H9 (cell line): ENCODE results near the gene ZCWPW1. TPM values are rescaled to one million over a fixed set of nuclear protein-coding genes. Genes with fewer than 3 reads are reported as not detected.

ENCODE experiments used
- DNase-seq: peaks from one replicate; pipeline ENCODE4 v3.0.0-alpha.2; 2017
- H2AFZ ChIP-seq: one replicate; pipeline ENCODE4 v1.6.1; 2013; ENCODE audit warnings: mild to moderate bottlenecking, low read length, control low read depth, moderate library complexity
- H2AK5ac ChIP-seq: 2 replicates; pipeline ENCODE4 v1.6.1; 2013; ENCODE audit warnings: low read length, control low read depth, mixed read lengths; ENCODE audit not compliant: insufficient read length
- H2BK120ac ChIP-seq: one replicate; pipeline ENCODE4 v1.6.1; 2013; ENCODE audit warnings: low read depth, mild to moderate bottlenecking, low read length, control low read depth, inconsistent platforms; ENCODE audit not compliant: poor library complexity, severe bottlenecking
- H2BK12ac ChIP-seq: 2 replicates; pipeline ENCODE4 v1.6.1; 2013; ENCODE audit warnings: low read length, control low read depth, mixed read lengths, low read depth; ENCODE audit not compliant: insufficient read length
- H2BK15ac ChIP-seq: 2 replicates; pipeline ENCODE4 v1.6.1; 2013; ENCODE audit warnings: low read depth, low read length, control low read depth
- H2BK20ac ChIP-seq: one replicate; pipeline ENCODE4 v1.6.1; 2013; ENCODE audit warnings: low read depth, mild to moderate bottlenecking, low read length, control low read depth, inconsistent platforms; ENCODE audit not compliant: poor library complexity, severe bottlenecking
- H2BK5ac ChIP-seq: 2 replicates; pipeline ENCODE4 v1.6.1; 2013; ENCODE audit warnings: low read length, control low read depth, mixed read lengths; ENCODE audit not compliant: insufficient read length
- H3K14ac ChIP-seq: 2 replicates; pipeline ENCODE4 v1.6.1; 2013; ENCODE audit warnings: low read length, control low read depth; ENCODE audit not compliant: insufficient read depth
- H3K18ac ChIP-seq: 2 replicates; pipeline ENCODE4 v1.6.1; 2013; ENCODE audit warnings: low read depth, mild to moderate bottlenecking, mixed read lengths, low read length, control low read depth; ENCODE audit not compliant: insufficient read length
- H3K23ac ChIP-seq: 2 replicates; pipeline ENCODE4 v1.6.1; 2013; ENCODE audit warnings: low read length, control low read depth, mixed read lengths, low read depth; ENCODE audit not compliant: insufficient read length
- H3K23me2 ChIP-seq: 2 replicates; pipeline ENCODE4 v1.6.1; 2013; ENCODE audit warnings: low read depth, mild to moderate bottlenecking, mixed read lengths, low read length, control low read depth; ENCODE audit not compliant: insufficient read length, poor library complexity, severe bottlenecking
- H3K27ac ChIP-seq: 2 replicates; pipeline ENCODE4 v1.5.1; 2013; ENCODE audit warnings: low read length, control low read depth, mixed read lengths, low read depth; ENCODE audit not compliant: insufficient read length
- H3K27me3 ChIP-seq: 2 replicates; pipeline ENCODE4 v1.6.1; 2013; ENCODE audit warnings: low read length, control low read depth, inconsistent platforms; ENCODE audit not compliant: insufficient read depth
- H3K4ac ChIP-seq: 2 replicates; pipeline ENCODE4 v1.6.1; 2013; ENCODE audit warnings: low read depth, mild to moderate bottlenecking, control low read depth, inconsistent platforms, low read length, moderate library complexity
- H3K4me1 ChIP-seq: 2 replicates; pipeline ENCODE4 v1.6.1; 2013; ENCODE audit warnings: low read length, control low read depth, inconsistent platforms; ENCODE audit not compliant: insufficient read depth
- H3K4me2 ChIP-seq: 2 replicates; pipeline ENCODE4 v1.6.1; 2013; ENCODE audit warnings: low read length, control low read depth, mixed read lengths; ENCODE audit not compliant: insufficient read length, insufficient read depth
- H3K56ac ChIP-seq: 2 replicates; pipeline ENCODE4 v1.6.1; 2013; ENCODE audit warnings: low read depth, mild to moderate bottlenecking, mixed read lengths, low read length, control low read depth; ENCODE audit not compliant: insufficient read length
- H3K79me1 ChIP-seq: 2 replicates; pipeline ENCODE4 v1.6.1; 2013; ENCODE audit warnings: low read depth, mild to moderate bottlenecking, moderate library complexity, low read length, control low read depth, inconsistent platforms; ENCODE audit not compliant: insufficient read depth, poor library complexity, severe bottlenecking
- H3K79me2 ChIP-seq: 2 replicates; pipeline ENCODE4 v1.6.1; 2013; ENCODE audit warnings: low read length, control low read depth, inconsistent platforms; ENCODE audit not compliant: insufficient read depth
- H3K9ac ChIP-seq: 2 replicates; pipeline ENCODE4 v1.6.1; 2013; ENCODE audit warnings: low read length, control low read depth, mixed read lengths; ENCODE audit not compliant: insufficient read length; ENCODE audit errors: extremely low read depth
- H3K9me3 ChIP-seq: one replicate; pipeline ENCODE4 v1.6.1; 2013; ENCODE audit warnings: low read depth, low read length, inconsistent platforms; ENCODE audit not compliant: control insufficient read depth
- H3T11ph ChIP-seq: one replicate; pipeline ENCODE4 v1.6.1; 2013; ENCODE audit warnings: mild to moderate bottlenecking, low read length, control low read depth, inconsistent platforms
- H4K20me1 ChIP-seq: one replicate; pipeline ENCODE4 v1.6.1; 2013; ENCODE audit not compliant: control insufficient read depth, insufficient read length, insufficient read depth
- H4K5ac ChIP-seq: 2 replicates; pipeline ENCODE4 v1.6.1; 2013; ENCODE audit warnings: low read depth, mild to moderate bottlenecking, mixed read lengths, low read length, control low read depth; ENCODE audit not compliant: insufficient read length
- H4K8ac ChIP-seq: replicated peaks from 2 replicates; pipeline ENCODE4 v1.6.1; 2013; ENCODE audit warnings: low read length, control low read depth, mixed read lengths, low read depth; ENCODE audit not compliant: insufficient read length
- H4K91ac ChIP-seq: 2 replicates; pipeline ENCODE4 v1.6.1; 2013; ENCODE audit warnings: low read depth, mild to moderate bottlenecking, moderate library complexity, mixed read lengths, low read length, control low read depth; ENCODE audit not compliant: insufficient read length
- H3K27ac Mint-ChIP-seq, 3 experiments: 2 replicates in 2 of 3; 3 replicates in 1 of 3; pipeline ENCODE4 v1.8.0; 2020 to 2021; ENCODE audit warnings: mixed read lengths in 3 of 3, mild to moderate bottlenecking in 1 of 3, moderate library complexity in 1 of 3
- H3K27me3 Mint-ChIP-seq: 2 replicates; pipeline ENCODE4 v1.8.0; 2021; ENCODE audit warnings: low read depth, mild to moderate bottlenecking, moderate library complexity, mixed read lengths
- H3K36me3 Mint-ChIP-seq, 3 experiments: 2 replicates in 2 of 3; 3 replicates in 1 of 3; pipeline ENCODE4 v1.8.0; 2020 to 2021; ENCODE audit warnings: low read depth in 3 of 3, mixed read lengths in 3 of 3; ENCODE audit not compliant: insufficient read depth in 1 of 3
- H3K4me1 Mint-ChIP-seq, 2 experiments: 2 replicates each; pipeline ENCODE4 v1.8.0; 2020; ENCODE audit warnings: mixed read lengths in 2 of 2
- H3K4me3 Mint-ChIP-seq, 2 experiments: 2 replicates in 1 of 2; 3 replicates in 1 of 2; pipeline ENCODE4 v1.8.0; 2020 to 2021; ENCODE audit warnings: mild to moderate bottlenecking in 2 of 2, mixed read lengths in 2 of 2, moderate library complexity in 1 of 2
- H3K9me3 Mint-ChIP-seq, 2 experiments: 2 replicates in 1 of 2; 3 replicates in 1 of 2; pipeline ENCODE4 v1.8.0; 2020; ENCODE audit warnings: mild to moderate bottlenecking in 2 of 2, mixed read lengths in 2 of 2, moderate library complexity in 1 of 2
- whole genome bisulfite sequencing: extraction: QIAGEN DNeasy Blood & Tissue Kit; methylation state at CpG from one replicate; pipeline ENCODE4 v1.1.7; 2013; ENCODE audit warnings: missing lambda C conversion rate, low lambda C conversion rate, mixed read lengths; ENCODE audit not compliant: insufficient read length; ENCODE audit errors: extremely low coverage; 5-methylcytosine and 5-hydroxymethylcytosine counted together
- total RNA-seq: library from RNA; stranded (reverse); gene quantifications from 2 replicates; pipeline ENCODE4 v1.2.1, GENCODE V29; 2021
- TF ChIP-seq, protein P1 (sequence below): fragments of 200-600 bp; sonication (generic); conservative IDR thresholded peaks from 3 replicates; pipeline ENCODE4 v1.8.0; 2021; ENCODE audit warnings: antibody characterized with exemption, mild to moderate bottlenecking

ZCWPW1 gene
- total RNA-seq, 1 experiment from 2014 or later = 1.1 TPM

- H3K79me1 ChIP-seq = no peaks in the 10 kb centered on the region
- peak overlapping the region; percentile 65 for H3K14ac ChIP-seq
- H3K4me1 Mint-ChIP-seq = peaks cover 6 to 12% of the 10 kb centered on the region in 2 experiments
- H4K20me1 ChIP-seq = no peaks in the 10 kb centered on the region
- H4K91ac ChIP-seq = no peak overlapping the region
- no peak overlapping the region for H3K23ac ChIP-seq
- no peak overlapping the region for H3K4ac ChIP-seq
- no peaks in the 10 kb centered on the region for H3K9me3 Mint-ChIP-seq
- H2BK15ac ChIP-seq = no peak overlapping the region
- H3K9me3 ChIP-seq = no peaks in the 10 kb centered on the region
- no peak overlapping the region for H2BK120ac ChIP-seq
- WGBS = no CpG with 5 or more reads among the region's 14 CpGs
- no peaks in the 10 kb centered on the region for H3K79me2 ChIP-seq
- no peak overlapping the region for H3T11ph ChIP-seq
- H3K27ac ChIP-seq = no peak overlapping the region
- TF ChIP-seq, protein P1, sequence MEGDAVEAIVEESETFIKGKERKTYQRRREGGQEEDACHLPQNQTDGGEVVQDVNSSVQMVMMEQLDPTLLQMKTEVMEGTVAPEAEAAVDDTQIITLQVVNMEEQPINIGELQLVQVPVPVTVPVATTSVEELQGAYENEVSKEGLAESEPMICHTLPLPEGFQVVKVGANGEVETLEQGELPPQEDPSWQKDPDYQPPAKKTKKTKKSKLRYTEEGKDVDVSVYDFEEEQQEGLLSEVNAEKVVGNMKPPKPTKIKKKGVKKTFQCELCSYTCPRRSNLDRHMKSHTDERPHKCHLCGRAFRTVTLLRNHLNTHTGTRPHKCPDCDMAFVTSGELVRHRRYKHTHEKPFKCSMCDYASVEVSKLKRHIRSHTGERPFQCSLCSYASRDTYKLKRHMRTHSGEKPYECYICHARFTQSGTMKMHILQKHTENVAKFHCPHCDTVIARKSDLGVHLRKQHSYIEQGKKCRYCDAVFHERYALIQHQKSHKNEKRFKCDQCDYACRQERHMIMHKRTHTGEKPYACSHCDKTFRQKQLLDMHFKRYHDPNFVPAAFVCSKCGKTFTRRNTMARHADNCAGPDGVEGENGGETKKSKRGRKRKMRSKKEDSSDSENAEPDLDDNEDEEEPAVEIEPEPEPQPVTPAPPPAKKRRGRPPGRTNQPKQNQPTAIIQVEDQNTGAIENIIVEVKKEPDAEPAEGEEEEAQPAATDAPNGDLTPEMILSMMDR = no peak
- H2AK5ac ChIP-seq = no peak overlapping the region
- no peak overlapping the region for H3K56ac ChIP-seq
- no peak overlapping the region for H3K9ac ChIP-seq
- no peaks in the 10 kb centered on the region for H3K23me2 ChIP-seq
- DNase-seq = peak; percentile 41
- H2BK5ac ChIP-seq = no peak overlapping the region
- H4K8ac ChIP-seq = no peak overlapping the region
- H2BK12ac ChIP-seq = no peak overlapping the region
- H4K5ac ChIP-seq = peak overlapping the region; percentile 70
- H3K27me3 Mint-ChIP-seq = no peaks in the 10 kb centered on the region
- H3K27me3 ChIP-seq = no peaks in the 10 kb centered on the region
- no peaks in the 10 kb centered on the region for H3K4me1 ChIP-seq
- no peak overlapping the region for H2BK20ac ChIP-seq
- H2AFZ ChIP-seq = no peak overlapping the region
- no peak overlapping the region for H3K18ac ChIP-seq
- H3K36me3 Mint-ChIP-seq = peaks cover 0 to 6% (median 0%) of the 10 kb centered on the region in 3 experiments; a peak in 2 of 7 replicates
- no peak overlapping the region for H3K4me2 ChIP-seq
- no peak overlapping the region for H3K4me3 Mint-ChIP-seq
- peak overlapping the region; percentile 57 to 86 (median 72); a peak in 4 of 7 replicates for H3K27ac Mint-ChIP-seq
Observed at GRCh38 chr7:100444311-100445278, 16.1 kb upstream of the ZCWPW1 start.
